NOMO-1 (cell line): Measurements from ENCODE around the gene PPP1R3F.

Experiments
- DNase-seq, 2 experiments: peaks; one replicate each; lab custom pipeline; 2025; ENCODE audit not compliant: unreplicated experiment in 2 of 2; lab: John Stamatoyannopoulos, UW

Gene PPP1R3F

GRCh38 chrX:49249071-49249470 is 20.5 kb upstream of the PPP1R3F start:
- DNase-seq = no peak

DNA sequence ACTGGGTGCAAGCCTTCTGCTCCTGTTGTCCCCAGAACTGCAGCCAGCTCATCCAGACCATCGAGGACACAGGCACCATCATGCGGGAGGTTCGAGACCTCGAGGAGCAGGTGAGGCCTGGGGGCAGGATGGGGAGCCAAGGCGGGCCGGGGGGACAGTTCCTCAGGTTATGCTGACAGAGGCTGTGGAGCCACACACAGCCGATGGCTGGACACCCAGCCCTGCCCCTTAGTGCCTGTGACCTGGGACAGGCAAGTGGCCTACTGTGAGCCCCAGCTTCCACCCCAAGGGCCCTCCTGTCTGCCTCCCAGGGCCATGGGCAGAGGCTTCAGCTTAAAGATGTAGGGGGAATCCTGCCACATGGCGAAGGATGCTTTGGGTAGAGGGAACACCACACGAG is 20.0 kb upstream of the PPP1R3F start:
- DNase-seq = no peak

DNA sequence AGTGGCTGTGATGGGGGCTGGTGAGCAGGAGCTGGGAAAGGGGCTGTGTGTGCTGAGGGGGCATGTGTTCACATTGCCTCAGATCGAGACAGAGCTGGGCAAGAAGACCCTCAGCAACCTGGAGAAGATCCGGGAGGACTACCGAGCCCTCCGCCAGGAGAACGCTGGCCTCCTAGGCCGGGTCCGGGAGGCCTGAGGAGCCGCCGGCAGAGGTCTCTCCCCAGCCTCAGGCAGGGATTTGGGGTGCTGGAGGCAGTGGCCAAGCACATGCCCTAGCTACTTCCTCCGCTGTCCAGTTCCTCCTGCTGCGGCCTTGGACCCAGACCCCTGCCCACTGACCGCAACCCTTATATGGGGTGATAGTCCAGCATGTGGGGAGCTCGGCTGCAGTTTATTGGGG is 19.5 kb upstream of the PPP1R3F start:
- DNase-seq = no peak

GRCh38 chrX:49250578-49250977 is 19.0 kb upstream of the PPP1R3F start:
- no peak for DNase-seq

DNA sequence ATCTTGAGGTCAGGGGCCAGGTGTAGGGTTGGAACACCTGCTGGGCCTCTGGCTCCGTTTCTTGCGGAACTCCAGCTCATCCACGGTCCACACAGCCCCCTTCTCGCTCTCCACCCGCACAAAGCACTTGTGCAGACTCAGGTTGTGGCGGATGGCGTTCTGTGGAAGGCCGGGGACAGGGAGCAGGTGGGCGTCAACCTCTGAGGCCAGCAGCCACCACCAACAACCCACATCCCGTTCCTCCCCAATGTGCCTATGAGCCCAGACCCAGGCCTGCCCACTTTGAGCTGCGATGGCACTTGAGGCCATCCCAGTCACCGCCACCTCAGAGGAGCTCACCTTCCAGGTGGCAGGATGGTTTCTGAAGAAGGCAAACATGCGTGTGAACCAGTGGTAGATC is 18.3 kb upstream of the PPP1R3F start:
- no peak for DNase-seq

DNA sequence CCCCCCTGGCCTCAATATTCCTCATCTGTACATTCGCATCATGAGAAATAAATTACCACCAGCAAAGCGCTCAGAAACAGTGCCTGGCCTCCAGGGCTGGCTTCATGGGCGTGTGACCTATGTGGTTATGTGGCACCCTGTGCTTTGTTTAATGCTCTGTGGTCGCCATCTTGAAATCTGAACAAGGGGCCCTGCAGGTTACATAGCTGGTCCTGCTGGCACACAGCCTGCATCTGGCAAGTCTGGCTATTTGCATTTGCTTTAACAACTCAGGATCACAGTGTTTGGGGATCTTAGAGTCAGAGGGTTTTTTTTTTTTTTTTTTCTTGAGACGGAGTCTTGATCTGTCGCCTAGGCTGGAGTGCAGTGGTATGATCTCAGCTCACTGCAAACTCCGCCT is 15.0 kb upstream of the PPP1R3F start:
- DNase-seq = no peak

- no peak for DNase-seq
Measured at GRCh38 chrX:49256268-49256995, 13.2 kb upstream of the PPP1R3F start.

GRCh38 chrX:49257074-49257790 is 12.4 kb upstream of the PPP1R3F start:
- no peak for DNase-seq

- no peak for DNase-seq
Measured at GRCh38 chrX:49257846-49258748, 11.5 kb upstream of the PPP1R3F start.

DNA sequence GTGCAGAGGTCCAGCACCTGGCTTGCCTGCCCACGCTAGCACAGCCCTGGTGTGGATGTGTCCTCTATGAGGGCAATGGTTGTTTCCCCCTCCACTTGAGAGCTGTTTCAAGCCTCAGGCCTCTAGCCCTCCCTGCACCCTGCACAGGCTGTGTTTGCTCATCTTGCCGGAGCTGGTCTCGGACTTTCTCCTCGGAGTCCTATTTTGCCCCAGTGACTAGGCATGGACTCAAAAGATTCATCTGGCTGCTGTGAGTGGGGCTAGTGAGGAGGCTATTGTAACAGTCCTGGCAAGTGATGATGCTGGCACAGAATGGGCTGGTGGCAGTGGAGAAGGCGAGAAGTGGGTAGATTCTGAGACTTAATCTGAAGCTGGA is 10.9 kb upstream of the PPP1R3F start:
- DNase-seq = no peak

GRCh38 chrX:49260221-49260985 is 9.2 kb upstream of the PPP1R3F start:
- no peak for DNase-seq

- DNase-seq = no peak
Measured at GRCh38 chrX:49262603-49263002, 7.0 kb upstream of the PPP1R3F start.

DNA sequence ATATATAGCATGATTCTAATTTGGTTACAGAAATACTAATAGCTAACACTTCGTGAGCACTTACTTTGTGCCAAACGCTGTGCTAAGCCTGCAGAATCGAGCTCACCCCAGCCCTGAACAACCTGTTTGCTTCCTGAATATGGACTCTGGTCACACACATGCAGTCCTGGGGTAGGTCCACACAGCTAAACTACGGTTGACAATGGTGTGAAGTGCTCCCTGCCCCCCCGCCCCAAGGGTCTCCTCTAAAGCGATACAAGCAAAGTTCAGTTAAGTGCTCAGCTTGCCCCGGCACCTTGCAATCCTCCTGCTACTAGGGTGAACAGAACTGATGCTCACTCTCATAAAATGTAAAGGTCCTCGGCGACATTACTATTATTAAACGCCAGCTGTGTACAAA is 6.0 kb upstream of the PPP1R3F start:
- DNase-seq = no peak

- DNase-seq = no peak
Measured at GRCh38 chrX:49264460-49264859, 5.1 kb upstream of the PPP1R3F start, which contains the start of gene FOXP3. Gene FOXP3 (minus strand): TSS chrX:49264710. CDS start chrX:49258505, 6,205 bp downstream.

GRCh38 chrX:49266523-49267445 is 2.8 kb upstream of the PPP1R3F start:
- no peak for DNase-seq

DNA sequence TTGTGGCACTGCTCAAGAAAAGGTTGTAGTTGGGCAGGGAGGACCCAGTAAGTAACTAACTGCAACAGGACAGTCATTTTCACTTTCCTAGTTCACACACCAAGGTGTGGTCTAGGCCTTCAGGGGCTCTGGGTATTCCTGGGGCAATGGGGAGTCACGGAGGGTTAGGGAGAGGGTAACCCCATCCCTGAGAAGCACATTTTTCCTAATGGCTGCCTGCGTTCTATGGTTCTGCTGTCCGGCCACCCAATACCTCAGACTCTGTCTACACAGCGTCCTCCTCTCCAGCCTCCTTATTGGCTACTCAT is 937 bp upstream of the PPP1R3F start:
- DNase-seq = no peak

GRCh38 chrX:49269010-49269766 is 405 bp upstream of the PPP1R3F start:
- DNase-seq = peak; percentile 93 to 94

GRCh38 chrX:49270249-49270921 is 792 bp downstream of the PPP1R3F start:
- no peak for DNase-seq
